BE2C (cell line): ENCODE data around the gene KRT26.

ENCODE experiments used
- DNase-seq: peaks from one replicate; pipeline ENCODE4 v3.0.0-alpha.2; 2020
- H3K27me3 ChIP-seq: fragments of 250-450 bp; sonication (Bioruptor Pico); 2 replicates; pipeline ENCODE4 v1.5.1; 2020; ENCODE audit warnings: mild to moderate bottlenecking
- H3K36me3 ChIP-seq: fragments of 250-450 bp; sonication (Bioruptor Pico); 2 replicates; pipeline ENCODE4 v1.5.1; 2020; ENCODE audit warnings: mild to moderate bottlenecking
- H3K4me1 ChIP-seq: fragments of 250-450 bp; sonication (Bioruptor Pico); 2 replicates; pipeline ENCODE4 v1.5.1; 2020
- H3K4me3 ChIP-seq: 2 replicates; pipeline ENCODE4 v1.5.1; 2011; ENCODE audit warnings: low read depth, low read length
- H3K9me3 ChIP-seq: fragments of 250-450 bp; sonication (Bioruptor Pico); 2 replicates; pipeline ENCODE4 v1.5.1; 2020
- TF ChIP-seq, protein P1 (sequence below): IDR thresholded peaks from 2 replicates; pipeline ENCODE4 v1.5.1; 2012; ENCODE audit warnings: mild to moderate bottlenecking, low read depth, low read length

The KRT26 gene

DNA sequence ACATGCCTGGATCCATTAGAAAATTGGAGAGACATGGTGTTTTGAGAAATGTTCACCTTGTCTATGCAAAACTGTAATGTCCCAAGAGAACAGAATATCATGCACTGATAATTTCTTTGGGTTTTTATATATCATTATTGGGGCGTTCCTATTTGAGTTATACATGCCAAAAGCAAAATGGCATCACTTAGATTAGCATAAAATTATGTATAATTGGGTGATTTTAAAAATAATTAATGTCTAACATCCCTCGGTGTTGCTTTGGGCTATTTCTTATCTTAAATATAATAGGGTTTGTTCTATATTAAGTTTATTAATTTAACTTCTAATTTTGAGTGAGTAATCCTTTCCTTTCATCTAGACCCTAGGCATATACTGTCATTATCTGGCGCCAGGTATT, 27.9 kb upstream of the KRT26 start, which contains the start of gene KRT28:
Gene KRT28 (minus strand): TSS at position 101 of the 400 bp plus-strand sequence. CDS start 66 bp downstream, at position 35.
- peaks cover 84% of the 10 kb centered on the region for H3K27me3 ChIP-seq
- TF ChIP-seq, protein P1, sequence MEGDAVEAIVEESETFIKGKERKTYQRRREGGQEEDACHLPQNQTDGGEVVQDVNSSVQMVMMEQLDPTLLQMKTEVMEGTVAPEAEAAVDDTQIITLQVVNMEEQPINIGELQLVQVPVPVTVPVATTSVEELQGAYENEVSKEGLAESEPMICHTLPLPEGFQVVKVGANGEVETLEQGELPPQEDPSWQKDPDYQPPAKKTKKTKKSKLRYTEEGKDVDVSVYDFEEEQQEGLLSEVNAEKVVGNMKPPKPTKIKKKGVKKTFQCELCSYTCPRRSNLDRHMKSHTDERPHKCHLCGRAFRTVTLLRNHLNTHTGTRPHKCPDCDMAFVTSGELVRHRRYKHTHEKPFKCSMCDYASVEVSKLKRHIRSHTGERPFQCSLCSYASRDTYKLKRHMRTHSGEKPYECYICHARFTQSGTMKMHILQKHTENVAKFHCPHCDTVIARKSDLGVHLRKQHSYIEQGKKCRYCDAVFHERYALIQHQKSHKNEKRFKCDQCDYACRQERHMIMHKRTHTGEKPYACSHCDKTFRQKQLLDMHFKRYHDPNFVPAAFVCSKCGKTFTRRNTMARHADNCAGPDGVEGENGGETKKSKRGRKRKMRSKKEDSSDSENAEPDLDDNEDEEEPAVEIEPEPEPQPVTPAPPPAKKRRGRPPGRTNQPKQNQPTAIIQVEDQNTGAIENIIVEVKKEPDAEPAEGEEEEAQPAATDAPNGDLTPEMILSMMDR, result no peak
- DNase-seq, result no peak
- H3K36me3 ChIP-seq, result no peaks in the 10 kb centered on the region
- no peaks in the 10 kb centered on the region for H3K9me3 ChIP-seq
- no peaks in the 10 kb centered on the region for H3K4me1 ChIP-seq
- H3K4me3 ChIP-seq, result no peak within 1 kb of the TSS

DNA sequence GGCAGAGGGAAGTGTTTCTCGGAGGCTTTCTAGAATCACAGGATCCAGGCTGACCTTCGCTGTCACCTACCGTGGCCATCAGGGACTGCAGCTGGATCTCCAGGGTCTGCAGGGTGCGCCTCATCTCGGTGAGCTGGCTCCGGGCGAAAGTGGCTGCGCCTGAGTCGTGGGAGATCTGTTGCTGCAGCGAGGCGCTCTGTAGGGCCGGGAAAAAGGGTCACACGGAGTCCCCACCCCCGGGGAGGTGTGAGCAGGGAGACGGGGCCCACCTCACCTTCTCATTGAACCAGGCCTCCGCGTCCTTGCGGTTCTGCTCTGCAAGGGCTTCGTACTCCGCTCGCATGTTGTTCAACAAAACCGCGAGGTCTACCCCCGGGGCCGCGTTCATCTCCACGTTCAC, 24.8 kb upstream of the KRT26 start:
- H3K4me3 ChIP-seq, result no peak overlapping the region
- no peaks in the 10 kb centered on the region for H3K36me3 ChIP-seq
- no peaks in the 10 kb centered on the region for H3K4me1 ChIP-seq
- TF ChIP-seq, protein P1, result no peak
- DNase-seq, result no peak
- H3K9me3 ChIP-seq, result no peaks in the 10 kb centered on the region
- H3K27me3 ChIP-seq, result peaks cover 91% of the 10 kb centered on the region

DNA sequence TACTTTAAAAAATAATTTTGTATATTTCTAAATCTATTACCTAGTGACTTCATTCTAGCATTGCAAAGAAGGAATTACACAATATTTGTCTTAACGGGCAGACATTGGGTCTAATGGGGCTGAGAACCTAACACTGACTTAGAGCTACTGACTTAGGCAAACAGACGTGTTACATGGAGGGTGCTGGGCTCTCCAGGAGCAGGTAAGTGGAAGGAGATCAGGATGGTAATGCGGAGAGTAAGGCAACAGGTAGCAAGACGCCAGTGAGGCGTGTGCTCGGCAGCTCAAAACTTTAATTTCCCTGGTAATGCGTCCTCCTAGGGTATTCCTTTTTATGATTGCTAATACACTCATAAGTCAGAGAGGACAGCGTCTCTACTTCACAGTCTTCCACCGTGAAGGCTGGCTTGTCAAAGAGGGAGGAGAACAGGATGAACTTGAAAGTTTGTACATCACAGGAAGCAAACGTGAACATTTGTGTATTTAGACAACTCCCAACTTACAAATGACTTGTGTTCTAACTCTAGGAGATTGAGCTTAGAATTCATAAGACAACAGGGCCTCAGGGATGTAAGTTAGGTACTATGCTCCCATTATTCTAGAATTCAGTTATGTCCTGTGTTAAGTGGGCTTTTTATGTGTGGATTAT, 23.1 kb upstream of the KRT26 start:
- no peak for DNase-seq
- TF ChIP-seq, protein P1, result no peak
- no peaks in the 10 kb centered on the region for H3K36me3 ChIP-seq
- no peaks in the 10 kb centered on the region for H3K4me1 ChIP-seq
- peaks cover 84% of the 10 kb centered on the region for H3K27me3 ChIP-seq
- H3K4me3 ChIP-seq, result no peak overlapping the region
- no peaks in the 10 kb centered on the region for H3K9me3 ChIP-seq

DNA sequence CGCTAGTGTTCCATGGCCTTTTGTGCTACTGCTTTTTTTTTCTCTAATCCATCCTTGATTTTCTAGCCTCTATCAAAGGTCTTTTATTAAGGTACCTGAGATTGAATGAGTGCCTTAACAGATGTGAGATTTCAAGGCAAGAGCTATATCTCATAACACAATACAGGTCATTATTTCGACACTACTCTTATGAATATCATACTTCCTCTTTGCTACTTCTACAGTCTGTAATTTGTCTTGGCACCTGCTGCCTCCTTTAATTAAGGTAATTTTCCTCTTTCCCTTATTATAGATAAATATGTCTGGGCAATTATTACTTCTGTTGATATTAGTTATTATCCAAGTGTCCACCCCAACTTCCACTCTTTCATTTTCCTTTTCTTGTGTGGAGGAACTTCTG, 22.5 kb upstream of the KRT26 start:
- Histone ChIP-seq H3K4me3 (no peak overlapping the region), H3K9me3 (no peaks in the 10 kb centered on the region), H3K27me3 (peaks cover 83% of the 10 kb centered on the region), H3K4me1 (no peaks in the 10 kb centered on the region), H3K36me3 (no peaks in the 10 kb centered on the region)
- TF ChIP-seq, protein P1, result no peak
- no peak for DNase-seq

DNA sequence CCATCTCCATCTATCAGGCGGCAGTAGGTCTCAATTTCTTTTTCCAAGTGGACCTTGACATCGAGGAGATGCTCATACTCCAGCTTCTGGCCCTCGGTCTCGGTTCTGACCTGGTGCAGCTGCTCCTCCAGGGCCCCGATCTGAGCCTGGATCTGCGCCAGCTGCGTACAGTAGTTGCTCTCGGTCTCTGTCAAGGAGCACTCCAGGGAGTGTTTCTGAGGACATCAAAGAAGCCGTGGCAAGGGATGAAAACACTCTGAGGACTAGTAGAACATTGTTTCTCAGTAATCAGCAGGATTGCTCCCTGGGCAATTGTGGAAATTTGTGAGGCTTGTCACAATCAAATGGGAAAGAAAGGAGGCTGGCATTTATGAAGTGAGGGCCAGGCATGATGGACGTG, 21.8 kb upstream of the KRT26 start:
- Histone ChIP-seq H3K9me3 (no peaks in the 10 kb centered on the region), H3K36me3 (no peaks in the 10 kb centered on the region), H3K27me3 (peaks cover 83% of the 10 kb centered on the region), H3K4me1 (no peaks in the 10 kb centered on the region), H3K4me3 (no peak overlapping the region)
- TF ChIP-seq, protein P1, result no peak
- no peak for DNase-seq

DNA sequence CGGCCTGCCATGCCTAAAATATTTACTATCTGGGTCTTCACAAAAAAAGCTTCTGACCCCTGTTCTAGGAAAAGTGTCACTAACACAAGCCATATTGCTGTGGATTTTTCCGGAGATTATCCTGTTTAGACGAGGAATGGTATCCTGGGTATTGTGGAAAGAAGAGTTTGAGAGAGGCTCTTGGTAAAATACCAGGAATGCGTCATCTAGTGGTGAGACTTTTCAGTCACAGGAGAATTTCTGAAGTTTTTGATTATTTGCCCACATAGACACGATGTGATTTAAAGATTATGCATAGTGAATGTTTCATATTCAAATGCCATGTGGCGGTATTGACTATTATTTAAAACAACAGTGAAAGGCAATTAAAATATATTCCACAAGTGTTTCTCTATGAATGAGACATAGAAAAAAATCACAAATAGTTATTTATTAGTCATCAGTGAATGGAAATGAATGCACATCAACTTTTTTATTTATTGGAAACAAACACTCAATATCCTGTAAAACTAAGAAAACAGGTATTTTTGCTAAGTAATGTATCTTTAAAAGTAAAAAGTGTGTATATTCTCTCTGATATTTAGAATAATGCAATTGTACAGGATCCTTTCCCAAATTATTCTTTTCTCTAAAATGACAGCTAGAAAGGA, 19.9 kb upstream of the KRT26 start:
- Histone ChIP-seq H3K36me3 (no peaks in the 10 kb centered on the region), H3K4me1 (no peaks in the 10 kb centered on the region), H3K9me3 (no peaks in the 10 kb centered on the region), H3K27me3 (peaks cover 83% of the 10 kb centered on the region), H3K4me3 (no peak overlapping the region)
- DNase-seq, result no peak
- TF ChIP-seq, protein P1, result peak; percentile 78
